H1 (cell line): ENCODE data around the gene KDELR1. TPM values are rescaled to one million over a fixed set of nuclear protein-coding genes. Genes with fewer than 3 reads are reported as not detected.

ENCODE experiments used
- CTCF ChIA-PET: fragments of 300-600 bp; sonication (Branson Sonifier 250); formaldehyde crosslinking; loops from one replicate; lab custom pipeline; 2021; ENCODE audit not compliant: partially characterized antibody; lab: Charles Lee
- POLR2A ChIA-PET: fragments of 300-600 bp; sonication (Branson Sonifier 250); formaldehyde crosslinking; loops from one replicate; lab custom pipeline; 2021; ENCODE audit warnings: inconsistent platforms; ENCODE audit not compliant: partially characterized antibody; lab: Charles Lee
- DNase-seq, 2 experiments: peaks; one replicate each; pipeline versions ENCODE4 v3.0.0 to v3.0.0-alpha.2; 2010 to 2022; ENCODE audit warnings: low spot score in 2 of 2, low read depth in 1 of 2, mixed read lengths in 1 of 2
- FAIRE-seq: peaks from 2 replicates; lab custom pipeline; 2011; peaks lifted over from hg19 to GRCh38; lab: Jason Lieb, UNC
- H2AFZ ChIP-seq: 2 replicates; pipeline ENCODE4 v1.8.1; 2012; ENCODE audit warnings: low read length, inconsistent platforms
- H2AK5ac ChIP-seq: 2 replicates; pipeline ENCODE4 v1.6.1; 2013; ENCODE audit warnings: low read depth, low read length
- H2BK120ac ChIP-seq: replicated peaks from 2 replicates; pipeline ENCODE3; 2013; ENCODE audit warnings: low read depth, low read length, inconsistent platforms
- H2BK12ac ChIP-seq: 2 replicates; pipeline ENCODE4 v1.6.1; 2013; ENCODE audit warnings: low read depth, low read length
- H2BK15ac ChIP-seq: 2 replicates; pipeline ENCODE4 v1.6.1; 2013; ENCODE audit warnings: low read length
- H2BK20ac ChIP-seq: 2 replicates; pipeline ENCODE4 v1.6.1; 2013; ENCODE audit warnings: low read length
- H2BK5ac ChIP-seq: 2 replicates; pipeline ENCODE4 v1.6.1; 2013; ENCODE audit warnings: low read depth, low read length
- H3K14ac ChIP-seq: 2 replicates; pipeline ENCODE4 v1.6.1; 2013; ENCODE audit warnings: inconsistent platforms; ENCODE audit not compliant: insufficient read length
- H3K18ac ChIP-seq: 2 replicates; pipeline ENCODE4 v1.6.1; 2013; ENCODE audit warnings: low read length; ENCODE audit errors: extremely low read depth
- H3K23ac ChIP-seq: 2 replicates; pipeline ENCODE4 v1.6.1; 2013; ENCODE audit warnings: inconsistent platforms; ENCODE audit not compliant: insufficient read length
- H3K23me2 ChIP-seq: 2 replicates; pipeline ENCODE4 v1.6.1; 2013; ENCODE audit warnings: low read depth, low read length
- H3K27ac ChIP-seq: 2 replicates; pipeline ENCODE4 v1.6.1; 2011; ENCODE audit warnings: low read depth, low read length, inconsistent platforms
- H3K27me3 ChIP-seq, 4 experiments: replicated peaks in 1 of 4; 1 replicate in 1 of 4; 2 replicates in 3 of 4; pipeline versions ENCODE4 v1.6.1 to v1.8.1; 2011 to 2013; ENCODE audit warnings: low read length in 3 of 4, mild to moderate bottlenecking in 3 of 4, inconsistent platforms in 2 of 4, mixed read lengths in 2 of 4, moderate library complexity in 1 of 4; ENCODE audit not compliant: control insufficient read depth in 3 of 4, insufficient read depth in 3 of 4; ENCODE audit errors: extremely low read depth in 1 of 4
- H3K36me3 ChIP-seq, 4 experiments: 2 replicates each; pipeline versions ENCODE4 v1.6.1 to v1.8.1; 2011 to 2013; ENCODE audit warnings: mild to moderate bottlenecking in 4 of 4, low read length in 3 of 4, moderate library complexity in 2 of 4, control low read depth in 1 of 4, inconsistent platforms in 1 of 4; ENCODE audit not compliant: insufficient read depth in 4 of 4, control insufficient read depth in 2 of 4
- H3K4ac ChIP-seq: replicated peaks from 2 replicates; pipeline ENCODE3; 2013; ENCODE audit warnings: low read length, low read depth, mixed read lengths, inconsistent platforms; ENCODE audit not compliant: insufficient read length
- H3K4me1 ChIP-seq, 4 experiments: replicated peaks in 1 of 4; 1 replicate in 1 of 4; 2 replicates in 3 of 4; pipeline versions ENCODE4 v1.6.1 to v1.8.1; 2011 to 2013; ENCODE audit warnings: low read length in 3 of 4, inconsistent platforms in 2 of 4, mixed read lengths in 1 of 4; ENCODE audit not compliant: insufficient read depth in 4 of 4, control insufficient read depth in 3 of 4
- H3K4me2 ChIP-seq, 2 experiments: 2 replicates each; pipeline versions ENCODE4 v1.6.1 to v1.8.1; 2011 to 2013; ENCODE audit warnings: low read depth in 2 of 2, low read length in 2 of 2, control low read depth in 1 of 2, inconsistent platforms in 1 of 2, mild to moderate bottlenecking in 1 of 2; ENCODE audit not compliant: insufficient read depth in 1 of 2
- H3K4me3 ChIP-seq, 4 experiments: fragments of 200-600, 300-600 bp in 1 of 4; sonication (generic), shearing (Covaris generic), sonication (Bioruptor Twin) in 1 of 4; 2 replicates each; pipeline versions ENCODE4 v1.5.1 to v1.8.1; 2011 to 2016; ENCODE audit warnings: low read length in 4 of 4, low read depth in 3 of 4, control low read depth in 2 of 4, inconsistent platforms in 2 of 4, mild to moderate bottlenecking in 2 of 4, mixed read lengths in 1 of 4, moderate library complexity in 1 of 4; ENCODE audit not compliant: insufficient read depth in 2 of 4; ENCODE audit errors: extremely low read depth in 1 of 4
- H3K56ac ChIP-seq: replicated peaks from 2 replicates; pipeline ENCODE3; 2013; ENCODE audit warnings: low read depth, mild to moderate bottlenecking, mixed read lengths, low read length, inconsistent platforms; ENCODE audit not compliant: insufficient read length
- H3K79me1 ChIP-seq: 2 replicates; pipeline ENCODE4 v1.6.1; 2013; ENCODE audit warnings: low read depth, low read length, control low read depth
- H3K79me2 ChIP-seq, 2 experiments: 2 replicates each; pipeline versions ENCODE4 v1.6.1 to v1.8.1; 2012 to 2013; ENCODE audit warnings: low read length in 2 of 2, mild to moderate bottlenecking in 2 of 2, inconsistent platforms in 1 of 2; ENCODE audit not compliant: insufficient read depth in 2 of 2, control insufficient read depth in 1 of 2
- H3K9ac ChIP-seq, 4 experiments: replicated peaks in 1 of 4; 1 replicate in 1 of 4; 2 replicates in 3 of 4; pipeline versions ENCODE4 v1.6.1 to v1.8.1; 2011 to 2013; ENCODE audit warnings: low read depth in 3 of 4, low read length in 3 of 4, control low read depth in 2 of 4, mild to moderate bottlenecking in 2 of 4, moderate library complexity in 2 of 4, inconsistent platforms in 1 of 4; ENCODE audit errors: extremely low read depth in 1 of 4
- H3K9me3 ChIP-seq, 2 experiments: 2 replicates each; pipeline versions ENCODE4 v1.6.1 to v1.8.1; 2012 to 2013; ENCODE audit warnings: mild to moderate bottlenecking in 2 of 2, moderate library complexity in 2 of 2, control low read depth in 1 of 2, inconsistent platforms in 1 of 2, low read depth in 1 of 2, low read length in 1 of 2, mixed read lengths in 1 of 2; ENCODE audit not compliant: insufficient read depth in 2 of 2
- H4K20me1 ChIP-seq, 2 experiments: replicated peaks in 1 of 2; 2 replicates each; pipeline versions ENCODE3 to v1.8.1; 2011 to 2013; ENCODE audit warnings: inconsistent platforms in 2 of 2, low read length in 2 of 2, mild to moderate bottlenecking in 1 of 2; ENCODE audit not compliant: insufficient read depth in 2 of 2, control insufficient read depth in 1 of 2
- H4K5ac ChIP-seq: 2 replicates; pipeline ENCODE4 v1.6.1; 2013; ENCODE audit warnings: low read length, low read depth, mixed read lengths, inconsistent platforms; ENCODE audit not compliant: insufficient read length
- H4K8ac ChIP-seq: 2 replicates; pipeline ENCODE4 v1.8.0; 2013; ENCODE audit warnings: mild to moderate bottlenecking, moderate library complexity, low read length, inconsistent platforms; ENCODE audit not compliant: insufficient read depth; ENCODE audit errors: extremely low read depth
- H4K91ac ChIP-seq: replicated peaks from 2 replicates; pipeline ENCODE3; 2013; ENCODE audit warnings: low read length, mixed read lengths, inconsistent platforms; ENCODE audit not compliant: insufficient read length
- WGBS, 2 experiments: shearing (Covaris generic) in 1 of 2; methylation state at CpG; one replicate each; pipeline versions ENCODE4 v1.1.6 to v1.1.7; 2013 to 2015; ENCODE audit warnings: low lambda C conversion rate in 2 of 2, mixed read lengths in 2 of 2, inconsistent platforms in 1 of 2, low coverage in 1 of 2, missing lambda C conversion rate in 1 of 2; ENCODE audit not compliant: insufficient replicate concordance in 2 of 2, insufficient coverage in 1 of 2, insufficient read length in 1 of 2; ENCODE audit errors: extremely low coverage in 1 of 2, missing lambda C conversion rate in 1 of 2; 5-methylcytosine and 5-hydroxymethylcytosine counted together
- polyA plus RNA-seq, 7 experiments: library from polyadenylated mRNA; depleted of rRNA in 3 of 7; stranded (reverse) in 5 of 7; unstranded in 2 of 7; fragments of >200 nt in 5 of 7; fragments of 200-250 nt in 2 of 7; gene quantifications; 1 replicate in 5 of 7; 2 replicates in 1 of 7; 4 replicates in 1 of 7; pipeline versions ENCODE4 v1.2.1 to v1.2.3, GENCODE V29; 2011 to 2013; ENCODE audit warnings: missing spikeins in 2 of 7, mixed read lengths in 2 of 7
- total RNA-seq: library from RNA; stranded (reverse); fragmentation: NEBNext Ultra II Directional; extraction: Animal tissue kit (Norgen Biotek cat#: 25700); gene quantifications from 2 replicates; pipeline ENCODE4 v1.2.1, GENCODE V29; 2021

The KDELR1 gene
- total and polyA plus RNA-seq, 2 of the 8 experiments (the other 6 are each of a cell fraction or from before 2014, with no cell fraction given) = 225 to 231 TPM

DNA sequence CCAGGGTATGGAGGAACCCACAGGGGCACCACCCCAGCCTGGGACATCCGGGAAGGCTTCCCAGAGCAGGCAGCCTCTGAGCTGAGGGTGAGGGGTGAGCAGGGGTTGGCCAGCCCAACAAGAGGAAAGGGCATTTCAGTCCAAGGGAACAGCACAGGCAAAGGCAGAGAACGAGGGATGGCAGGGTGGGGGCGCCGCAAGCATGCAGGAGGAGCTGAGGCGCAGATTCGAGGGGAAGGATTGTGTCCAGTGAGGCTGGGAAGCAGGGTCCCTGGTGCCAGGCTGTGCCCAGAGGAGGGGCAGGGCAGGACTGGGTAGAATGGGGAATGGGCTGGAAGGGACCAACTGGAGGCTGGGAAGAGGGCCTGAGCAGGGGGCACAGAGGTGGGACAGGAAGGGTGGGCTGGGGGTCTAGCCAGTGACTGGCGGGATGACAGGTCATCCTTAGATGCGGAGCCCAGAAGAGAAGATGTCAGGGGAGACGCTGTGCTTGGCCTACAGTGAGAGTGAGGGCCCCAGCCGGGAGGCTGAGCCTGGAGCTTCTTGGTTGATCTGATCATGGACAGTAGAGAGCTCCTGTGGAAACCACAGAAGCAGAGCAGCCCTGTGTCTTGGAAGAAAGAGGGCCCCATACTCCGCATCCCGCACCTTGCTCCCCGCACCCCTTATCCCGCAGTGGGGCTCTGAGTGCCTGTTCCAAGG lies 52.4 kb downstream of the KDELR1 start:
- Histone ChIP-seq H2BK120ac (no peak overlapping the region), H4K5ac (no peak overlapping the region), H2AK5ac (no peak overlapping the region), H3K4me2 (no peak overlapping the region), H3K56ac (no peak overlapping the region), H3K9me3 (no peaks in the 10 kb centered on the region), H3K14ac (no peak overlapping the region), H3K4me1 (peaks cover 0 to 4% (median 0%) of the 10 kb centered on the region in 4 experiments; a peak in 2 of 7 replicates), H2BK12ac (0 out of 2 replicates have a peak overlapping the region, but pooled peaks have one; percentile 23), H2BK15ac (no peak overlapping the region), H4K20me1 (no peaks in the 10 kb centered on the region), H4K91ac (no peak overlapping the region), H3K9ac (no peak overlapping the region), H3K23me2 (no peaks in the 10 kb centered on the region; the same call in 1 of the 2 replicates), H2AFZ (no peak overlapping the region), H2BK20ac (no peak overlapping the region), H3K27me3 (no peaks in the 10 kb centered on the region), H3K27ac (no peak overlapping the region), H3K23ac (no peak overlapping the region), H3K79me1 (no peaks in the 10 kb centered on the region), H4K8ac (no peak overlapping the region; the same call in 1 of the 2 replicates), H3K36me3 (no peaks in the 10 kb centered on the region), H2BK5ac (peak overlapping the region; percentile 66; the same call in 1 of the 2 replicates), H3K4me3 (no peak overlapping the region), H3K79me2 (no peaks in the 10 kb centered on the region), H3K4ac (no peak overlapping the region), H3K18ac (no peak overlapping the region)
- DNase-seq (no peak), FAIRE-seq (no peak)
- POLR2A ChIA-PET = interaction anchor here (0.6 to 1.9 kb wide), 4 partner anchors 43 to 874 kb away, joined by 3 to 4 read pairs (median 3); no protein-coding TSS in a partner anchor
- CTCF ChIA-PET = interaction anchor here (1.0 to 4.4 kb wide), 8 partner anchors 8 to 72 kb away, joined by 3 to 29 read pairs (median 4); a partner anchor contains a TSS
- WGBS, 2 experiments = 88% methylated on average over 13 of the region's 14 CpGs; no CpG with 5 or more reads in 1 of the 2 experiments
